Measurements from ENCODE around the gene MT1X.
"Not testable (repeated sequence)": the region's sequence is repeated elsewhere in the genome, so short reads cannot be mapped to it uniquely, and the experiment has no call there.

MT1X gene

GRCh38 chr16:56657555-56658326 lies 24.5 kb upstream of the MT1X start, which contains the start of gene MT1F:
MT1F (plus strand) TSS chr16:56657959; CDS start chr16:56658059, 100 bp downstream.
- no peak for DNase-seq

- no peak for DNase-seq
Measured at GRCh38 chr16:56658327-56658875, 23.9 kb upstream of the MT1X start.

GRCh38 chr16:56662357-56663354 lies 19.6 kb upstream of the MT1X start:
- no peak for DNase-seq

GRCh38 chr16:56664506-56664905 lies 17.8 kb upstream of the MT1X start:
- DNase-seq = no peak

GRCh38 chr16:56665286-56666261 lies 16.7 kb upstream of the MT1X start:
- not testable (repeated sequence) for DNase-seq

GRCh38 chr16:56667581-56668571 lies 14.4 kb upstream of the MT1X start, which contains the start of gene MT1G:
MT1G (minus strand) TSS chr16:56668065; CDS start chr16:56667993, 72 bp downstream.
- DNase-seq = no peak

GRCh38 chr16:56669005-56669839 lies 13.0 kb upstream of the MT1X start, which contains the start of gene MT1H:
MT1H (plus strand) TSS chr16:56669814; CDS start chr16:56669885, 71 bp downstream.
- DNase-seq = no peak

GRCh38 chr16:56669840-56670619 lies 12.2 kb upstream of the MT1X start:
- no peak for DNase-seq

- no peak for DNase-seq
Measured at GRCh38 chr16:56670620-56670934, 11.7 kb upstream of the MT1X start.

- not testable (repeated sequence) for DNase-seq
Measured at GRCh38 chr16:56671691-56672090, 10.6 kb upstream of the MT1X start.

GRCh38 chr16:56672171-56672570 lies 10.1 kb upstream of the MT1X start:
- not testable (repeated sequence) for DNase-seq

GRCh38 chr16:56672761-56673536 lies 9.3 kb upstream of the MT1X start:
- DNase-seq = no peak

- no peak for DNase-seq
Measured at GRCh38 chr16:56673921-56674320, 8.3 kb upstream of the MT1X start.

- DNase-seq = not testable (repeated sequence)
Measured at GRCh38 chr16:56674570-56674969, 7.7 kb upstream of the MT1X start.

GRCh38 chr16:56675685-56676210 lies 6.5 kb upstream of the MT1X start:
- no peak for DNase-seq

GRCh38 chr16:56677474-56677873 lies 4.8 kb upstream of the MT1X start:
- DNase-seq = no peak

GRCh38 chr16:56679078-56679730 lies 3.1 kb upstream of the MT1X start:
- no peak for DNase-seq
